Glutamatergic neuron (in vitro differentiated cells): ENCODE measurements around the gene OMD. TPM values are rescaled to one million over a fixed set of nuclear protein-coding genes. Genes with fewer than 3 reads are reported as not detected.

Experiments
- DNase-seq: peaks from one replicate; pipeline ENCODE4 v3.0.0; 2022
- H3K27ac Mint-ChIP-seq: one replicate; pipeline ENCODE4 v1.8.0; 2020; ENCODE audit warnings: mild to moderate bottlenecking, mixed read lengths, inconsistent platforms; ENCODE audit not compliant: unreplicated experiment
- H3K27me3 Mint-ChIP-seq: one replicate; pipeline ENCODE4 v1.8.0; 2020; ENCODE audit warnings: mild to moderate bottlenecking, moderate library complexity, mixed read lengths, inconsistent platforms; ENCODE audit not compliant: unreplicated experiment
- H3K36me3 Mint-ChIP-seq: one replicate; pipeline ENCODE4 v1.8.0; 2020; ENCODE audit warnings: mild to moderate bottlenecking, mixed read lengths, inconsistent platforms; ENCODE audit not compliant: unreplicated experiment
- H3K4me1 Mint-ChIP-seq: one replicate; pipeline ENCODE4 v1.8.0; 2020; ENCODE audit warnings: mild to moderate bottlenecking, low read depth, mixed read lengths, inconsistent platforms; ENCODE audit not compliant: unreplicated experiment
- H3K4me3 Mint-ChIP-seq: one replicate; pipeline ENCODE4 v1.8.0; 2020; ENCODE audit warnings: mild to moderate bottlenecking, mixed read lengths, inconsistent platforms; ENCODE audit not compliant: unreplicated experiment
- H3K9me3 Mint-ChIP-seq: one replicate; pipeline ENCODE4 v1.8.0; 2020; ENCODE audit warnings: mild to moderate bottlenecking, moderate library complexity, mixed read lengths, inconsistent platforms; ENCODE audit not compliant: unreplicated experiment
- CTCF ChIP-seq: fragments of 200-600 bp; sonication (generic); IDR thresholded peaks from one replicate; pipeline ENCODE4 v1.5.0; 2021; ENCODE audit not compliant: partially characterized antibody, unreplicated experiment
- total RNA-seq: library from RNA; stranded (reverse); fragmentation: NEBNext Ultra II Directional; extraction: Animal tissue kit (Norgen Biotek cat#: 25700); gene quantifications from one replicate; pipeline ENCODE4 v1.2.1, GENCODE V29; 2021; ENCODE audit not compliant: unreplicated experiment

The OMD gene
- total RNA-seq, 1 donor from 2014 or later: not detected

GRCh38 chr9:92378865-92379560 is 45.3 kb downstream of the OMD start:
- Mint-ChIP-seq H3K27me3 (no peaks in the 10 kb centered on the region), H3K4me1 (no peaks in the 10 kb centered on the region), H3K4me3 (no peak overlapping the region), H3K36me3 (peaks cover 5% of the 10 kb centered on the region), H3K9me3 (no peaks in the 10 kb centered on the region), H3K27ac (no peak overlapping the region)
- no peak for TF ChIP-seq CTCF
- DNase-seq: no peak

- peaks cover 5% of the 10 kb centered on the region for H3K36me3 Mint-ChIP-seq
- H3K4me3 Mint-ChIP-seq: no peak overlapping the region
- DNase-seq: no peak
- no peak overlapping the region for H3K27ac Mint-ChIP-seq
- H3K27me3 Mint-ChIP-seq: no peaks in the 10 kb centered on the region
- H3K4me1 Mint-ChIP-seq: no peaks in the 10 kb centered on the region
- no peak for TF ChIP-seq CTCF
- H3K9me3 Mint-ChIP-seq: no peaks in the 10 kb centered on the region
These were observed 46.4 kb downstream of the OMD start for GRCh38 chr9:92377876-92378275.

GRCh38 chr9:92373167-92373566 is 51.1 kb downstream of the OMD start:
- DNase-seq: no peak
- no peak for TF ChIP-seq CTCF
- H3K4me1 Mint-ChIP-seq: no peaks in the 10 kb centered on the region
- H3K4me3 Mint-ChIP-seq: no peak overlapping the region
- H3K27ac Mint-ChIP-seq: no peak overlapping the region
- H3K9me3 Mint-ChIP-seq: peaks cover 2% of the 10 kb centered on the region
- H3K27me3 Mint-ChIP-seq: no peaks in the 10 kb centered on the region
- H3K36me3 Mint-ChIP-seq: peaks cover 10% of the 10 kb centered on the region

GRCh38 chr9:92369075-92369474 is 55.2 kb downstream of the OMD start:
- no peak overlapping the region for H3K27ac Mint-ChIP-seq
- H3K36me3 Mint-ChIP-seq: peaks cover 5% of the 10 kb centered on the region

More at GRCh38 chr9:92369075-92369474, 55.2 kb downstream of the OMD start:
- Mint-ChIP-seq H3K9me3 (peaks cover 4% of the 10 kb centered on the region), H3K4me3 (no peak overlapping the region), H3K27me3 (no peaks in the 10 kb centered on the region), H3K4me1 (no peaks in the 10 kb centered on the region)
- no peak for TF ChIP-seq CTCF
- no peak for DNase-seq

Other genes with a start within 250 kb of the OMD start
- 160 TPM for gene IARS1, start 130.8 kb downstream of the OMD start, total RNA-seq
- 34.9 TPM for gene NOL8, start 99.1 kb downstream of the OMD start, total RNA-seq
- 5.7 TPM for gene CENPP, start 98.5 kb downstream of the OMD start, total RNA-seq
- not detected for gene OGN, start 19.9 kb downstream of the OMD start, total RNA-seq
- gene ASPN, start 58.0 kb upstream of the OMD start, total RNA-seq: not detected
- gene ECM2, start 111.5 kb upstream of the OMD start, total RNA-seq: 0.20 TPM
- 7.0 TPM for gene IPPK, start 245.7 kb upstream of the OMD start, total RNA-seq